K562 (cell line): ENCODE measurements around the gene KIF6. TPM values are rescaled to one million over a fixed set of nuclear protein-coding genes. Genes with fewer than 3 reads are reported as not detected.

Experiments used
- ATAC-seq: fragments of 200-7000 bp; cut with Tn5 transposase; 3 replicates; pipeline ENCODE4 v1.9.1; 2020; ENCODE audit warnings: moderate library complexity
- BruUV-seq: library from RNA; stranded (reverse); fragments of 400-500 nt; replicated peaks from 2 replicates; lab custom pipeline; 2021; lab: Mats Ljungman, UMichigan
- CTCF ChIA-PET: fragments of 300-600 bp; formaldehyde crosslinking; extraction: SDS; loops from one replicate; lab custom pipeline; 2021; ENCODE audit warnings: low intra/inter-chr PET ratio; lab: Yijun Ruan, JAX
- POLR2A ChIA-PET: fragments of 300-600, 350-650 bp; sonication (Branson Sonifier 250); formaldehyde crosslinking; extraction: SDS; loops from one replicate; lab custom pipeline; 2021; ENCODE audit warnings: antibody characterized with exemption, inconsistent platforms; lab: Yijun Ruan, JAX
- DNase-seq, 4 experiments: peaks; one replicate each; pipeline versions ENCODE4 v3.0.0 to v3.0.0-alpha.2; 2011 to 2018; ENCODE audit warnings: low spot score in 3 of 4, mixed read lengths in 3 of 4; ENCODE audit errors: extremely low read depth in 1 of 4
- FAIRE-seq: peaks from 2 replicates; lab custom pipeline; 2011; peaks lifted over from hg19 to GRCh38; lab: Jason Lieb, UNC
- H2AFZ ChIP-seq: 2 replicates; pipeline ENCODE4 v1.6.0; 2011; ENCODE audit warnings: low read depth, low read length, control low read depth, inconsistent platforms
- H3K27ac ChIP-seq: fragments of 200-600 bp; 3 replicates; pipeline ENCODE4 v1.8.0; 2011; ENCODE audit warnings: low read depth, mild to moderate bottlenecking, control low read depth, inconsistent platforms, low read length, moderate library complexity, mixed read lengths; ENCODE audit errors: extremely low read depth
- H3K27me3 ChIP-seq, 2 experiments: fragments of 300-600 bp in 1 of 2; 2 replicates in 1 of 2; 3 replicates in 1 of 2; pipeline versions ENCODE4 v1.6.0 to v1.8.0; 2011; ENCODE audit warnings: inconsistent platforms in 2 of 2, low read length in 2 of 2, mild to moderate bottlenecking in 1 of 2, mixed read lengths in 1 of 2, moderate library complexity in 1 of 2; ENCODE audit not compliant: control insufficient read depth in 2 of 2, insufficient read depth in 2 of 2
- H3K36me3 ChIP-seq: fragments of 300-600 bp; 3 replicates; pipeline ENCODE4 v1.8.0; 2011; ENCODE audit warnings: mild to moderate bottlenecking, low read length, inconsistent platforms; ENCODE audit not compliant: control insufficient read depth, insufficient read depth
- H3K4me1 ChIP-seq, 2 experiments: fragments of 200-600 bp in 1 of 2; replicated peaks in 1 of 2; 2 replicates in 1 of 2; 3 replicates in 1 of 2; pipeline versions ENCODE4 v1.5.1 to v1.8.0; 2011; ENCODE audit warnings: inconsistent platforms in 2 of 2, low read length in 2 of 2, mild to moderate bottlenecking in 1 of 2, mixed read lengths in 1 of 2, moderate library complexity in 1 of 2; ENCODE audit not compliant: control insufficient read depth in 2 of 2, insufficient read depth in 2 of 2
- H3K4me2 ChIP-seq: 2 replicates; pipeline ENCODE4 v1.6.1; 2011; ENCODE audit warnings: low read length, control low read depth, inconsistent platforms, mixed read lengths; ENCODE audit not compliant: insufficient read depth
- H3K4me3 ChIP-seq: fragments of 200-600 bp; sonication (generic), shearing (Covaris generic); 2 replicates; pipeline ENCODE4 v1.5.1; 2016; ENCODE audit warnings: control low read depth, inconsistent platforms
- H3K79me2 ChIP-seq: fragments of 200-600 bp; 3 replicates; pipeline ENCODE4 v1.8.0; 2011; ENCODE audit warnings: low read length, inconsistent platforms; ENCODE audit not compliant: control insufficient read depth, insufficient read depth
- H3K9ac ChIP-seq, 2 experiments: 2 replicates each; pipeline versions ENCODE4 v1.6.0 to v1.6.1; 2011; ENCODE audit warnings: low read depth in 2 of 2, low read length in 2 of 2, control low read depth in 1 of 2, inconsistent platforms in 1 of 2, mild to moderate bottlenecking in 1 of 2, mixed read lengths in 1 of 2; ENCODE audit not compliant: insufficient read depth in 1 of 2
- H3K9me1 ChIP-seq: one replicate; pipeline ENCODE4 v1.6.0; 2011; ENCODE audit warnings: inconsistent platforms, mild to moderate bottlenecking, low read length, moderate library complexity; ENCODE audit not compliant: control insufficient read depth, insufficient read depth
- H3K9me3 ChIP-seq: replicated peaks from 2 replicates; pipeline ENCODE4 v1.5.1; 2011; ENCODE audit warnings: low read depth, low read length, inconsistent platforms; ENCODE audit not compliant: control insufficient read depth, insufficient read depth
- H4K20me1 ChIP-seq: replicated peaks from 2 replicates; pipeline ENCODE4 v1.6.1; 2011; ENCODE audit warnings: low read length, inconsistent platforms, mixed read lengths; ENCODE audit not compliant: control insufficient read depth, insufficient read depth
- AFF4 ChIP-seq: sonication (generic); formaldehyde crosslinking; IDR thresholded peaks from 2 replicates; pipeline ENCODE4 v1.8.0; 2023; ENCODE audit warnings: mild to moderate bottlenecking, missing genetic modification reagents
- ZNF507 ChIP-seq: conservative IDR thresholded peaks from 2 replicates; pipeline ENCODE4 v1.6.1; 2017; ENCODE audit warnings: missing genetic modification characterization, missing compliant biosample characterization
- WGBS: fragments of 100-300 bp; shearing (Covaris generic); methylation state at CpG from one replicate; pipeline ENCODE4 v1.1.6; 2016; ENCODE audit warnings: low coverage, mixed read lengths; ENCODE audit not compliant: insufficient coverage; ENCODE audit errors: missing lambda C conversion rate; 5-methylcytosine and 5-hydroxymethylcytosine counted together
- in situ Hi-C: fragments of 300-500 bp; cut with MboI; formaldehyde crosslinking; loops from 4 replicates; pipeline ENCODE4 v1.15.0; 2018; ENCODE audit warnings: inconsistent platforms, mixed read lengths
- intact Hi-C: fragments of 100-400 bp; cut with micrococcal nuclease; formaldehyde crosslinking; loops from 2 replicates; pipeline ENCODE4 v1.14.2; 2022
- polyA plus RNA-seq, 8 experiments: library from polyadenylated mRNA; depleted of rRNA in 4 of 8; stranded (reverse) in 5 of 8; unstranded in 3 of 8; fragments of >200 nt; fragmentation: Nextera tagmentation in 2 of 8; fragmentation: Illumina TruSeq in 1 of 8; extraction: Ambion mirVana in 2 of 8; extraction: Trizol in 1 of 8; gene quantifications; 2 replicates each; pipeline versions ENCODE4 v1.2.1 to v1.2.3, GENCODE V29; 2011 to 2014; ENCODE audit warnings: inconsistent platforms in 1 of 8, missing spikeins in 1 of 8
- total RNA-seq, 7 experiments: library from RNA; depleted of rRNA in 6 of 7; stranded (reverse); fragments of >200 nt in 6 of 7; fragmentation: Illumina TruSeq in 2 of 7; extraction: Trizol in 2 of 7; gene quantifications; 2 replicates each; pipeline versions ENCODE4 v1.2.1 to v1.2.3, GENCODE V29; 2011 to 2021; ENCODE audit warnings: low replicate concordance in 1 of 7

The KIF6 gene
- total and polyA plus RNA-seq, 9 of the 15 experiments (the other 6 are each of a cell fraction or from before 2014, with no cell fraction given) = not detected

DNA sequence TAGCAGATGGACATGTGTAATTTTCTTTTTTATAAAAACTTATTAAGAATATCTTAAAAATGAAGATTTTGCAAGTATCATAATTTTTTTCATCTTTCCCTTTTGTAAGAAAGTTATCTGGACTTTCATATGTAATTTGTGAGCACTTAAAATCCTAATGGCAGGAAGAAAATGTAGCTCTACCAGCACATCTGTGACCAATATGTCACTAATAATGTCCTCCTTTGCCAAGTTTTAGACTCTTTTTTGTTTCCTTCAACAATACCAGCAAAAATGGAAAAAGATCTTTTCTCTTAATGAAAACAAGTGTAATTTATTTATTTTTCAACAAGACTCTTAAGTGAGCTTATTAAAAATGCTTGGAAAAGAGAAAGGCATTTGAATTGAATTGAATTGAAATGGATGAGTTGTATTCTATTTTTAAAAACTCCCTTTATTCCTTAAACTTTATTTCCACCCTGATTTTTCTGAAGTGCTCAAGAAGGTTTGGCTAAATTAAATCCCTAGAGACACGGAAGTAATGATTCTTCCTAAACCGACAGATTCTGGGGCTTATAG is 110.7 kb downstream of the KIF6 start:
- DNase-seq = no peak
- in situ Hi-C loops = no loop called here
- ATAC-seq = no peak
- intact Hi-C loops = no loop called here
- no peaks in the 10 kb centered on the region for H3K79me2 ChIP-seq
- H3K27me3 ChIP-seq = no peaks in the 10 kb centered on the region; a peak in 1 of 5 replicates
- no peaks in the 10 kb centered on the region for H3K36me3 ChIP-seq
- CTCF ChIA-PET = no interaction called here
- H4K20me1 ChIP-seq = no peaks in the 10 kb centered on the region
- H3K4me2 ChIP-seq = no peak overlapping the region
- H3K27ac ChIP-seq = no peak overlapping the region
- H3K9me1 ChIP-seq = no peaks in the 10 kb centered on the region
- POLR2A ChIA-PET = interaction anchor here (0.6 kb wide), 1 partner anchor 27 kb away, joined by 3 read pairs; no protein-coding TSS in a partner anchor
- FAIRE-seq = no peak
- 0% methylated on average over 2 of the region's 2 CpGs for WGBS
- TF ChIP-seq AFF4 (no peak), ZNF507 (tag) (no peak)
- H3K4me3 ChIP-seq = no peak overlapping the region
- no peaks in the 10 kb centered on the region for H3K9me3 ChIP-seq
- no TSS peak for BruUV-seq
- H3K4me1 ChIP-seq = no peaks in the 10 kb centered on the region
- no peak overlapping the region for H3K9ac ChIP-seq
- no peak overlapping the region for H2AFZ ChIP-seq
